22Rv1 (cell line): ENCODE results near the gene CDK11A.

ENCODE experiments used
- H3K27ac ChIP-seq: fragments of 450-650 bp; 2 replicates; pipeline ENCODE4 v1.5.1; 2017
- CTCF ChIP-seq: fragments of 450-650 bp; IDR thresholded peaks from 2 replicates; pipeline ENCODE4 v1.5.1; 2017; ENCODE audit warnings: mild to moderate bottlenecking
- ZFX ChIP-seq: fragments of 450-650 bp; IDR thresholded peaks from 2 replicates; pipeline ENCODE4 v1.6.1; 2017; ENCODE audit warnings: antibody characterized with exemption, borderline replicate concordance

Gene CDK11A

GRCh38 chr1:1724035-1724864, at the start of gene CDK11A:
TSS of gene CDK11A (minus strand) at chr1:1724357. CDS start at chr1:1722818, 1,539 bp downstream.
- peak within 1 kb of the TSS; percentile 82 for H3K27ac ChIP-seq
- TF ChIP-seq CTCF = peak; percentile 40

- TF ChIP-seq CTCF (no peak), ZFX (no peak)
Measured at GRCh38 chr1:1773874-1774273, 49.7 kb upstream of the CDK11A start.

GRCh38 chr1:1771096-1771495, 46.9 kb upstream of the CDK11A start:
- TF ChIP-seq ZFX (no peak), CTCF (no peak)
- H3K27ac ChIP-seq = no peak overlapping the region

More at GRCh38 chr1:1773874-1774273, 49.7 kb upstream of the CDK11A start:
- no peak overlapping the region for H3K27ac ChIP-seq

- no peak for TF ChIP-seq CTCF
- no peak for TF ChIP-seq ZFX
- no peak overlapping the region for H3K27ac ChIP-seq
Measured at GRCh38 chr1:1770102-1770501, 45.9 kb upstream of the CDK11A start.

- TF ChIP-seq CTCF (no peak), ZFX (no peak)
- no peak overlapping the region; the same call in 1 of the 2 replicates for H3K27ac ChIP-seq
Measured at GRCh38 chr1:1768249-1768992, 44.3 kb upstream of the CDK11A start.

- no peak overlapping the region for H3K27ac ChIP-seq
- TF ChIP-seq ZFX (no peak), CTCF (no peak)
Measured at GRCh38 chr1:1764876-1765470, 40.8 kb upstream of the CDK11A start.
